ENCODE data around the gene UNC5B.

GRCh38 chr10:71191019-71191418, 21.4 kb upstream of the UNC5B start:
- no peak for TF ChIP-seq EZH2 (IDR thresholded peaks at IDR 0.05)
- TF ChIP-seq POLR2AphosphoS5 (IDR thresholded peaks at IDR 0.05; ENCODE audit: borderline replicate concordance, low read depth, low read length): no peak
